Measurements from ENCODE around the gene CRHR1.

CRHR1 gene

DNA sequence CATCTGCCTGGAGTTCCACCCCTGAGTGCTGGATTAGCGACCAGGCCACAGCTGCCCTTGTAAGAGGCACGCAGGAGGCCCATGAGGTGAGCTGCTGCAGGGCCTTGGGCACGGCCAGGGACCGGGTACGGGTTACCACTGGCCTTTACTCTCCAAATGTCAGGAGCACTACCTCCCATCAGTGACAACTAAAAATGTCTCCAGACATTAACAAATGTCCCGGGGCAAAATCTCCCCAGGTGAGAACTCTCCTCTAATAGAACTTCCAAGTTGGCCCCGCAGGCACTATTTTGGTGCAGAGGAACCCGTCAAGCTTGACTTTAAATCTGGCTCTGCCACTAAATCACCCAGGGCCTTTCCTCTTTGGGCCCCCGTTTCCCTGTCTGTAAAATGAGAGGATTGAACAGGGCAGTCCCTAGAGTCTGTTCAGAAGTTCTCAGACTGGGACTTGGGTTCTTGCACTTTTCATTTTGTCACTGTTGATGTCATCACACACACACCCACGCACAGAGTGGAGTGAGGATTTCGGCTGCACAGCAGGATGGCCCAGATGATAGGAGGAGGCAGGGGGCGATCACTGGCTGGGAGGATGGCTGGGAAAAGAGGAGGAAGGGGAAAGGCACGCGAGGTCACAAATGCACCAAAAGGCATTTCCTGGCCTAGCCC, 85.7 kb downstream of the CRHR1 start:
- no peak overlapping the region for H2AFZ ChIP-seq (ENCODE audit: low read depth, low read length)

DNA sequence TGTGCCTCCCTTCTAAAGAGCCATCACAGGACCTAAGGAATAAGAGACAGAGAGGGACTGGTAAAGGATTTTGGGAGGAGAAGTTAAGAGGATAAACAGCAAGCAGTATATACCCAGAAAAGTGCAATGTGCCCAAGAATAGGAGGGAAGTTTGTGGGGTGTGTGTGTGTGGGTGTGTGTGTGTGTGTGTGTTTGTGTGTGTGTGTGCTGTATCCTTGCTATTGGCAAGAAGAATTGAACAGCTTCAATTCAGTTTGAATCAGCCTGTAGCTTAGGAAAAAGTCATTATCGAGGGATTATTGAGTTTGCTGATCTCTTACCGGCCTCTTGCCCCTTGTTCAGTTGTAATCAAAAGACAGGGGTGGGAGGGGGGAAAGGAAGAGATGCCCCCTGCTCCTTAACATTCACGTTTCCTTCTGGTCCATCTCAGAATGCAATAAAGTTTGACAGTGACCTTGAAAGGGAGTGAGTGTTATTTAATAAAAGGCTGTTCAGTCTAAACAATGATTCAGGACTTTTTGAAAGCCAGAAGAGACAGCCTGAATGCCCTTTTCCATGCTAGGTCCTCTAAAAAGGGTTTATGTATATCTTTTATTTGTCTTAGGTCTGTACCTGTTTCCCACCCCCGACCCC, 86.3 kb downstream of the CRHR1 start:
- Histone ChIP-seq H3K4me3 (ENCODE audit: low read length) (no peak overlapping the region), H2AFZ (ENCODE audit: low read depth, low read length) (no peak overlapping the region), H3K9ac (ENCODE audit: low read length) (no peak overlapping the region), H3K79me2 (ENCODE audit: low read length) (no peaks in the 10 kb centered on the region), H3K36me3 (replicated peaks; ENCODE audit: low read depth, low read length) (no peaks in the 10 kb centered on the region), H3K27me3 (ENCODE audit: low read depth, low read length) (peaks cover 18% of the 10 kb centered on the region), H3K4me2 (ENCODE audit: low read length) (no peak overlapping the region), H3K9me3 (ENCODE audit: insufficient read depth, low read length) (no peaks in the 10 kb centered on the region), H4K20me1 (ENCODE audit: insufficient read depth, low read length) (no peaks in the 10 kb centered on the region), H3K27ac (ENCODE audit: low read length) (no peak overlapping the region), H3K4me1 (ENCODE audit: low read length) (no peaks in the 10 kb centered on the region)
- TF ChIP-seq EZH2phosphoT487 (IDR thresholded peaks at IDR 0.05; ENCODE audit: low read depth) = no peak
- TF ChIP-seq, protein P1, sequence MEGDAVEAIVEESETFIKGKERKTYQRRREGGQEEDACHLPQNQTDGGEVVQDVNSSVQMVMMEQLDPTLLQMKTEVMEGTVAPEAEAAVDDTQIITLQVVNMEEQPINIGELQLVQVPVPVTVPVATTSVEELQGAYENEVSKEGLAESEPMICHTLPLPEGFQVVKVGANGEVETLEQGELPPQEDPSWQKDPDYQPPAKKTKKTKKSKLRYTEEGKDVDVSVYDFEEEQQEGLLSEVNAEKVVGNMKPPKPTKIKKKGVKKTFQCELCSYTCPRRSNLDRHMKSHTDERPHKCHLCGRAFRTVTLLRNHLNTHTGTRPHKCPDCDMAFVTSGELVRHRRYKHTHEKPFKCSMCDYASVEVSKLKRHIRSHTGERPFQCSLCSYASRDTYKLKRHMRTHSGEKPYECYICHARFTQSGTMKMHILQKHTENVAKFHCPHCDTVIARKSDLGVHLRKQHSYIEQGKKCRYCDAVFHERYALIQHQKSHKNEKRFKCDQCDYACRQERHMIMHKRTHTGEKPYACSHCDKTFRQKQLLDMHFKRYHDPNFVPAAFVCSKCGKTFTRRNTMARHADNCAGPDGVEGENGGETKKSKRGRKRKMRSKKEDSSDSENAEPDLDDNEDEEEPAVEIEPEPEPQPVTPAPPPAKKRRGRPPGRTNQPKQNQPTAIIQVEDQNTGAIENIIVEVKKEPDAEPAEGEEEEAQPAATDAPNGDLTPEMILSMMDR (IDR thresholded peaks at IDR 0.05; ENCODE audit: low read depth, low read length) = no peak

More for the DNA sequence above, 85.7 kb downstream of the CRHR1 start:
- no peaks in the 10 kb centered on the region for H3K9me3 ChIP-seq (ENCODE audit: insufficient read depth, low read length)
- no peaks in the 10 kb centered on the region for H3K36me3 ChIP-seq (replicated peaks; ENCODE audit: low read depth, low read length)
- H4K20me1 ChIP-seq (ENCODE audit: insufficient read depth, low read length) = no peaks in the 10 kb centered on the region
- no peak overlapping the region for H3K9ac ChIP-seq (ENCODE audit: low read length)
- no peaks in the 10 kb centered on the region for H3K4me1 ChIP-seq (ENCODE audit: low read length)
- H3K4me2 ChIP-seq (ENCODE audit: low read length) = no peak overlapping the region
- no peak for TF ChIP-seq EZH2phosphoT487 (IDR thresholded peaks at IDR 0.05; ENCODE audit: low read depth)
- TF ChIP-seq, protein P1 (IDR thresholded peaks at IDR 0.05; ENCODE audit: low read depth, low read length) = no peak
- no peak overlapping the region for H3K27ac ChIP-seq (ENCODE audit: low read length)
- H3K79me2 ChIP-seq (ENCODE audit: low read length) = no peaks in the 10 kb centered on the region
- peaks cover 25% of the 10 kb centered on the region for H3K27me3 ChIP-seq (ENCODE audit: low read depth, low read length)
- no peak overlapping the region for H3K4me3 ChIP-seq (ENCODE audit: low read length)

DNA sequence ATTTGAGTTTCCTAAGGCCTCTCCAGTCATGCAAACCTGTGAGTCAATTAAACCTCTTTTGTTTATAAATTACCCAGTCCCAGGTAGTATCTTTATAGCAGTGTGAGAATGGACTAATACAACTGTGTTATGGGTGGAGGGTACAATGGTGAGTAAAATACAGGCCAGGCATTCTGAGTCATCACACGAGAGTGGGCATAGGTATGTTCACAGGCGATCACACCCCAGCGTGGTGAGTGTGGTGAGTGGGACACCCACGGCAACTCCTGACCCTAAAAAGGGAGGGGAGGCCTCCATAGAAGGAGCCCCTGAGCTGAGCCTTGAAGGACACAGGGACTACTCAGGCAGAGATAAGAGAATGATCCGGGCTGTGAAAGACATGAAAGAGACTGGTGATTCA, 87.6 kb downstream of the CRHR1 start:
- Histone ChIP-seq H3K9me3 (ENCODE audit: insufficient read depth, low read length) (no peaks in the 10 kb centered on the region), H3K4me3 (ENCODE audit: low read length) (no peak overlapping the region), H3K4me1 (ENCODE audit: low read length) (no peaks in the 10 kb centered on the region), H3K27ac (ENCODE audit: low read length) (no peak overlapping the region), H3K4me2 (ENCODE audit: low read length) (no peak overlapping the region), H3K9ac (ENCODE audit: low read length) (no peak overlapping the region), H2AFZ (ENCODE audit: low read depth, low read length) (no peak overlapping the region), H3K79me2 (ENCODE audit: low read length) (no peaks in the 10 kb centered on the region), H4K20me1 (ENCODE audit: insufficient read depth, low read length) (no peaks in the 10 kb centered on the region), H3K36me3 (replicated peaks; ENCODE audit: low read depth, low read length) (no peaks in the 10 kb centered on the region), H3K27me3 (ENCODE audit: low read depth, low read length) (peaks cover 15% of the 10 kb centered on the region; the same call in 1 of the 2 replicates)
- TF ChIP-seq EZH2phosphoT487 (IDR thresholded peaks at IDR 0.05; ENCODE audit: low read depth) = no peak
- TF ChIP-seq, protein P1 (IDR thresholded peaks at IDR 0.05; ENCODE audit: low read depth, low read length) = no peak

DNA sequence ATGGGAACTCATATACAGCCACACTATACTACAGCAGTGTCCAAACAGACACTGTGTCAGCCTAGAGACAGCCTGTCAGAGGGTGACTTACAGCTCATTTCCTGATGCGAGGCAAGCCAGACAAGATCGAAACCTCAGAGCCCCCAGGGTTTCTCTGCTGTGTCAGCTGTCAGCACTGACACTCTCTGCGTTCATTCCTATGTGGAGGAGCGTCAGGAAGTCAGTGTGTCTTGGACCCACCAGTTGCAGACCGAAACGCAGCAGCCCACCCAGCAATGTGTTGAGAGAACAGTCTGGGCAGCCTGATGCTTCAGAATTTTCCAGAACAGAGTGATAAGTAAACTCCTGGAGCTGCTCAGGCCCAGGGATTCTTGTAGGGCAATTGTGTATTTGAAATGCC, 89.6 kb downstream of the CRHR1 start:
- Histone ChIP-seq H3K27ac (ENCODE audit: low read length) (no peak overlapping the region), H4K20me1 (ENCODE audit: insufficient read depth, low read length) (no peaks in the 10 kb centered on the region), H3K36me3 (replicated peaks; ENCODE audit: low read depth, low read length) (no peaks in the 10 kb centered on the region), H3K79me2 (ENCODE audit: low read length) (no peaks in the 10 kb centered on the region), H3K9me3 (ENCODE audit: insufficient read depth, low read length) (peaks cover 2% of the 10 kb centered on the region; the same call in 1 of the 2 replicates), H3K4me1 (ENCODE audit: low read length) (no peaks in the 10 kb centered on the region), H3K27me3 (ENCODE audit: low read depth, low read length) (peaks cover 18% of the 10 kb centered on the region; the same call in 1 of the 2 replicates), H3K9ac (ENCODE audit: low read length) (no peak overlapping the region), H2AFZ (ENCODE audit: low read depth, low read length) (no peak overlapping the region), H3K4me3 (ENCODE audit: low read length) (no peak overlapping the region), H3K4me2 (ENCODE audit: low read length) (no peak overlapping the region)
- TF ChIP-seq, protein P1 (IDR thresholded peaks at IDR 0.05; ENCODE audit: low read depth, low read length) = no peak
- no peak for TF ChIP-seq EZH2phosphoT487 (IDR thresholded peaks at IDR 0.05; ENCODE audit: low read depth)

Data from OCI-LY3 (cell line).